T-helper 2 cell treated with Interferon-gamma antibody and Interleukin-4, amounts not matched to agents 5 μg/mL and 100 μg/mL, for 36 hours (primary cell): ENCODE data around the gene CHD5.

ENCODE experiments used
- DNase-seq: peaks from one replicate; pipeline ENCODE4 v3.0.0; 2021; ENCODE audit warnings: low spot score
- H3K27ac Mint-ChIP-seq: one replicate; pipeline ENCODE4 v1.8.0; 2021; ENCODE audit warnings: mild to moderate bottlenecking, mixed read lengths
- H3K27me3 Mint-ChIP-seq: one replicate; pipeline ENCODE4 v1.8.0; 2021; ENCODE audit warnings: low read depth, mixed read lengths
- H3K36me3 Mint-ChIP-seq: one replicate; pipeline ENCODE4 v1.8.0; 2021; ENCODE audit warnings: low read depth, mixed read lengths
- H3K4me1 Mint-ChIP-seq: one replicate; pipeline ENCODE4 v1.8.0; 2021; ENCODE audit warnings: low read depth, mixed read lengths
- H3K4me3 Mint-ChIP-seq: one replicate; pipeline ENCODE4 v1.8.0; 2022; ENCODE audit warnings: mild to moderate bottlenecking, moderate library complexity, mixed read lengths
- H3K9me3 Mint-ChIP-seq: one replicate; pipeline ENCODE4 v1.8.0; 2021; ENCODE audit warnings: mixed read lengths

The CHD5 gene

DNA sequence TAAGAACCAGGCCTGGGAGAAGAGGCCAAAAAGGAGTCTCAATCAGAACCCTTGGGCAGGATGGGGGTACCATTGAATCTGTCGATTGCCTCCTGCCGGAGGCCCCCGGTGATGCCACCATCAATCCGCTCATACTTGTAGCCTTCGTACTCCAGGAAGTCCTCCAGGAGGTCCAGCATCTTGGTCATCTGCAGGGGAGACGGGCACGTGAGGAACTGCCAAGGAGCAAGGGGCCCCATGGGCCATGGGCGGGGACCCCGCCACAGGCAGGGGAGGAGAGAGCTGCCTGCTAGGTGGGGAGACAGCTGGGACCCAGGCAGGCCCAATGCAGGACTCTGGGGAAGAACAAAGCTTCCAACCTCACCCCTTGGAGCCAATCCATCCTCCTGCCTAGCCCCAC, 48.6 kb downstream of the CHD5 start:
- no peak for DNase-seq
- no peaks in the 10 kb centered on the region for H3K27me3 Mint-ChIP-seq
- no peak overlapping the region for H3K27ac Mint-ChIP-seq
- no peaks in the 10 kb centered on the region for H3K4me1 Mint-ChIP-seq
- no peak overlapping the region for H3K4me3 Mint-ChIP-seq
- H3K36me3 Mint-ChIP-seq = no peaks in the 10 kb centered on the region
- peaks cover 3% of the 10 kb centered on the region for H3K9me3 Mint-ChIP-seq

- no peak for DNase-seq
- Mint-ChIP-seq H3K4me1 (no peaks in the 10 kb centered on the region), H3K4me3 (no peak overlapping the region), H3K27me3 (no peaks in the 10 kb centered on the region), H3K9me3 (peaks cover 3% of the 10 kb centered on the region), H3K36me3 (no peaks in the 10 kb centered on the region), H3K27ac (no peak overlapping the region)
Observed at GRCh38 chr1:6130596-6130995, 49.5 kb downstream of the CHD5 start.

GRCh38 chr1:6130036-6130435, 50.1 kb downstream of the CHD5 start:
- no peak overlapping the region for H3K4me3 Mint-ChIP-seq
- H3K27ac Mint-ChIP-seq = no peak overlapping the region
- H3K4me1 Mint-ChIP-seq = no peaks in the 10 kb centered on the region
- H3K36me3 Mint-ChIP-seq = no peaks in the 10 kb centered on the region
- DNase-seq = no peak
- no peaks in the 10 kb centered on the region for H3K27me3 Mint-ChIP-seq
- peaks cover 3% of the 10 kb centered on the region for H3K9me3 Mint-ChIP-seq

DNA sequence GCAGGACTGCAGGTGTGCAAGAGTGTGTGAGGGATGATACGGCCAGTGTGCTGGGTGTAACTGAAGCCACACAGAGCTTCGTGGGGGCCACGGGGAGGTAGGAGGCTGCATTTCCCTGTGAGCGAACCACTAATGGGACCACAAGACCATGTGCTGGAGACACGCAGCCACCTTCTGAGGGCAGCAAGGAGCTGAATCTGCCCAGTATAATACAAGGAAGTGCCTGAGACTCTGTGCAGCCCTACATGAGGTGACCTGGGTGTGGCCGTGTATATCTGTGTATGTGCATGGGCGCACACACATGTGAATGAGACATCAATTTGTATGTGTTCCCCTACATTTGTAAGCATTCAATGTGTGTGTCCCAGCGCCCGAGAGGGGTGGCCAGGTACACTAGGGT, 50.8 kb downstream of the CHD5 start:
- DNase-seq = no peak
- Mint-ChIP-seq H3K27ac (no peak overlapping the region), H3K27me3 (no peaks in the 10 kb centered on the region), H3K4me3 (no peak overlapping the region), H3K36me3 (no peaks in the 10 kb centered on the region), H3K4me1 (no peaks in the 10 kb centered on the region), H3K9me3 (peaks cover 3% of the 10 kb centered on the region)

GRCh38 chr1:6128276-6129081, 51.6 kb downstream of the CHD5 start:
- Mint-ChIP-seq H3K4me1 (no peaks in the 10 kb centered on the region), H3K27me3 (no peaks in the 10 kb centered on the region), H3K4me3 (no peak overlapping the region), H3K36me3 (no peaks in the 10 kb centered on the region), H3K9me3 (peaks cover 3% of the 10 kb centered on the region), H3K27ac (no peak overlapping the region)
- no peak for DNase-seq

DNA sequence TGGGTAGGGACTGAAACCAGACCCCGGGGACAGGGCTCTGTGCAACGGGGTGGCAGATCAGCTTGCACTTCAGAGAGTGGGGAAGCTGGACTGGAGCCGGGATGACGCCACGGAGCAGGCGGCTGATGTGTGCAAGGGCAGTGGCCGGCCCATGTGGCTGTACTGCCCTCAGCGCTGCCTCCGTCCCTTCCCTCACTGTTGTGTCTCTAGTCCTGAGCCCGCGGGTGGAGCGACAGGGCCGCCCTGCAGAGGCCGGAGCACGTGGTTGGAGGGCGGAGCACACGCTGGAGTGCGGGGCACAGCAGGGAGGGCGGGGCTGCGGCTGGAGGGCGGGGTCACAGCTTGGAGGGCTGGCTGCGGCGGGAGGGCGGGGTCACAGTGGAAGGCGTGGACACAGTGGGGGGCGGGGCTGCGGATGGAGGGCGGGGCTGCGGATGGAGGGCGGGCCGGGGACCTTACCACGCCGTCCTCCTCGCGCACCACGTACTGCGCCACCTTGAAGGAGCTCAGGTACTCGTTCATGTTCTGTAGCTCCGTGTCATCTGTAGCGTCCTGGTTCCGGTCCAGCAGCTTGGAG, 52.4 kb downstream of the CHD5 start:
- Mint-ChIP-seq H3K9me3 (peaks cover 3% of the 10 kb centered on the region), H3K27me3 (no peaks in the 10 kb centered on the region), H3K4me3 (no peak overlapping the region), H3K4me1 (no peaks in the 10 kb centered on the region), H3K27ac (no peak overlapping the region), H3K36me3 (no peaks in the 10 kb centered on the region)
- DNase-seq = peak; percentile 49

DNA sequence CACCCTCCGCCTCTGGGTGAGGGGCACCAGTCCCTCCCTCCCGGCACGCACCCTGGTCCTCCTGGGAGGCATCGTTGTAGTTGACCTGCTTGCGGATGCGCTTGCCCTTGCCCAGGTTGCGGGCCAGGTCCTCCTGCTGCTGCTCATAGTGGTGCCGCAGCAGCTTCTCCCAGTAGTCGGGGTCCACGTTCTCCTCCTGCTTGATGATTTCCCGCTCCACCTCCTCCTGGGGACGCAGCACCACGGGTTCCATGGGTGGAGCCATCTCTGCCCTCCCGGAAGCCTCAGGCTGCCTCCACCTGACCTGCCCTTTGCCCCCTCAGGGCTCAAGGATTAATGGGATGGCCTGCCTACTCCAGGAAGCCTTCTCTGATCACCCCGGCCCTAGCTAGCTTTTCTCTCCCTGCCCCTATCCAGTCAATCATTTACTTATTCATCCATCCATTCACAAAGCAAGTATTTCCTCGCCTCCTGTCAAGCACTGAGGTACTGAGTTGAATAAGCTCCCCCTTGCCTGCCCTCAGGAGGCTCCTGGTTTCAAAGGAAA, 53.5 kb downstream of the CHD5 start:
- Mint-ChIP-seq H3K9me3 (no peaks in the 10 kb centered on the region), H3K27me3 (no peaks in the 10 kb centered on the region), H3K36me3 (no peaks in the 10 kb centered on the region), H3K4me1 (no peaks in the 10 kb centered on the region), H3K4me3 (no peak overlapping the region), H3K27ac (no peak overlapping the region)
- DNase-seq = no peak

GRCh38 chr1:6126028-6126427, 54.1 kb downstream of the CHD5 start:
- Mint-ChIP-seq H3K36me3 (no peaks in the 10 kb centered on the region), H3K9me3 (no peaks in the 10 kb centered on the region), H3K27ac (no peak overlapping the region)

GRCh38 chr1:6125366-6125765, 54.8 kb downstream of the CHD5 start:
- no peaks in the 10 kb centered on the region for H3K9me3 Mint-ChIP-seq
- no peaks in the 10 kb centered on the region for H3K36me3 Mint-ChIP-seq
- no peaks in the 10 kb centered on the region for H3K4me1 Mint-ChIP-seq
- DNase-seq = no peak
- H3K27ac Mint-ChIP-seq = no peak overlapping the region
- no peak overlapping the region for H3K4me3 Mint-ChIP-seq
- H3K27me3 Mint-ChIP-seq = no peaks in the 10 kb centered on the region

More at GRCh38 chr1:6126028-6126427, 54.1 kb downstream of the CHD5 start:
- no peaks in the 10 kb centered on the region for H3K4me1 Mint-ChIP-seq
- H3K27me3 Mint-ChIP-seq = no peaks in the 10 kb centered on the region
- DNase-seq = no peak
- no peak overlapping the region for H3K4me3 Mint-ChIP-seq

- Mint-ChIP-seq H3K36me3 (no peaks in the 10 kb centered on the region), H3K4me3 (no peak overlapping the region), H3K27ac (no peak overlapping the region), H3K9me3 (no peaks in the 10 kb centered on the region), H3K27me3 (no peaks in the 10 kb centered on the region), H3K4me1 (no peaks in the 10 kb centered on the region)
- DNase-seq = no peak
Observed at GRCh38 chr1:6124746-6125365, 55.3 kb downstream of the CHD5 start.

DNA sequence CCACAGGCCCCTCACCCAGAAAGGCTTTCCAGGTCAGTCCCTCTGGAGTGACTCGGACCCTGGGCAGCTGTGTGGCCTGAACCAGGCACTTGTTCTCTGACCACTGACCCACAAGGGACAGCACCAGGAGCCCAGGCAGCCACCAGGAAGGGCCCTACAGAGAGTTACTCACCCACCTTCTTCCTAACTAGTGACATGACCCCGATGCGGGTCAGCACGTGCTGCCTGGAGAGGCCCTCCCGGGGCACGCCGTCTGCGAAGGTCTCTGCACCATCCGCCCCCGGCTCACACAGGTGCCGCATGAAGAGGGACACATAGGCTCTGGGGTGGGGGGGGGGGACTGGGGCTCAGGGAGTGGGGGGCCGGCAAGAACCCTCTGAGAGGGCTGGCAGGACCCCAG, 55.8 kb downstream of the CHD5 start:
- Mint-ChIP-seq H3K4me3 (no peak overlapping the region), H3K27ac (no peak overlapping the region), H3K4me1 (no peaks in the 10 kb centered on the region), H3K9me3 (no peaks in the 10 kb centered on the region), H3K36me3 (no peaks in the 10 kb centered on the region), H3K27me3 (no peaks in the 10 kb centered on the region)
- no peak for DNase-seq

GRCh38 chr1:6123816-6124215, 56.3 kb downstream of the CHD5 start:
- Mint-ChIP-seq H3K4me1 (no peaks in the 10 kb centered on the region), H3K27me3 (peaks cover 1% of the 10 kb centered on the region), H3K9me3 (no peaks in the 10 kb centered on the region), H3K4me3 (no peak overlapping the region), H3K36me3 (no peaks in the 10 kb centered on the region), H3K27ac (no peak overlapping the region)
- no peak for DNase-seq

- Mint-ChIP-seq H3K4me1 (no peaks in the 10 kb centered on the region), H3K27ac (no peak overlapping the region), H3K27me3 (peaks cover 2% of the 10 kb centered on the region), H3K36me3 (no peaks in the 10 kb centered on the region), H3K9me3 (no peaks in the 10 kb centered on the region), H3K4me3 (no peak overlapping the region)
- no peak for DNase-seq
Observed at GRCh38 chr1:6123083-6123482, 57.0 kb downstream of the CHD5 start.

GRCh38 chr1:6121651-6122370, 58.3 kb downstream of the CHD5 start:
- Mint-ChIP-seq H3K36me3 (no peaks in the 10 kb centered on the region), H3K4me3 (no peak overlapping the region), H3K27me3 (peaks cover 6% of the 10 kb centered on the region), H3K9me3 (peaks cover 4% of the 10 kb centered on the region), H3K4me1 (no peaks in the 10 kb centered on the region), H3K27ac (no peak overlapping the region)
- DNase-seq = no peak
